Activated T-cell treated with anti-CD3 and anti-CD28 coated beads, Interleukin-2, amount 50 U/mL, for 48 hours (primary cell): ENCODE data around the gene LPCAT1.

Experiments used
- DNase-seq, 2 experiments: peaks; one replicate each; pipeline ENCODE4 v3.0.0-alpha.2; 2020

LPCAT1 gene

DNA sequence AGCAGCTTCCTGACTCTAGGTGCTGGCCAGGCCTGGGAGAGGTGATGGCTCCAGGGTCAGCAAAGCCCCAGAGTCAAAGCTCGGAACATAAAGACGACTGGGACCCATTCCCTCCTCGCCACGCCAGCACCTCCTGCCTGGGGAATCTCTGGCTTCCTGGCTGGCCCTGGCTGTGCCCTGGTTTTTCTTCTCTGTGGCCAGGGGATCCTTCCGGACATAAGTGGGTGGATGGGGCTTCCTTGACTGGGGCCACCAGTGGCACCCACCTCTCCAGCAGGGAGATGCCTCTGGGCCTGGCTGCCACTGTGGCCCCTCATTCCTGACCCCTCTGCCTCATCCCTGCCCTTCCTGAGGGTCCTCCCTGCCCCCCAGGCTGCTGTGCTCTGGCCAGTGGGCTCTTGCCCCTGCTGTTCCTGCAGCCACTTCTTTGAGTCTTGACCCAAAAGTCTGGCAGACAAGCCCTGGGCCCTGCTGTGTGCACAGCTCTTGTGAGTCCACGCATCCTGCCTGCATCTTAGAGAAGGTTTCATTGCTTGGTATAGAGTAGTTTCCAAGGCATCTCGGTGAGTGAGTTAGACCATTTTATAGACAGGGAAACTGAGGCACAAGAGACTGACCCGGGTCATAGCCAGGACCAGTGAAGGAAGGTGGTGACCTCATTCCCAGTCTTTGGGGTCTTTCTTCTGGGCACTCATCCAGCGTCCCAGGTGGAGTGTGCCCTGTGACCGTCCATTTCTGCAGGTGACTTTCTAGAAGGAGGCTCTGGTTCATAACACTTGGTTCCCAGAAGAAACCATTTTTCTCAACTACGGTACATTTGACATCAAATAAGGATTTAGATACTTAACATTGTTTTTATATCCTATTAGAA lies 17.3 kb upstream of the LPCAT1 start:
- peak; percentile 7 to 9 for DNase-seq

DNA sequence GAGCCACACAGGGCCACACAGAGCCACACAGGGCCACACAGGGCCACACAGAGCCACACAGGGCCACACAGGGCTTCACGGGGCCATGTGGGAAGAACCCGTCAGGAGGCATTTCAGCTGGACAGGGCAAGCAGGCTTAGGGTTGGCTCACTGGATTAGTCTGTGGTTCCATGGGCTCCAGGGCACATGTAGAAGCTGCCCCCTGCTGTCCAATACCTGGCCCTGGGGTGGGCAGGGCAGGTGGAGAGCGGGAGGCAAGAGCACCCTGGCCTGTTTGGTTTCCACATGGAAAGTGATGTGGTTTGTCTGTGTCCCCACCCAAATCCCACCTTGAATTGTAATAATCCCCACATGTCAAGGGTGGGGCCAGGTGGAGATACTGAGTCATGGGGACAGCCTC lies 16.4 kb upstream of the LPCAT1 start:
- peak; percentile 17 to 22 for DNase-seq

DNA sequence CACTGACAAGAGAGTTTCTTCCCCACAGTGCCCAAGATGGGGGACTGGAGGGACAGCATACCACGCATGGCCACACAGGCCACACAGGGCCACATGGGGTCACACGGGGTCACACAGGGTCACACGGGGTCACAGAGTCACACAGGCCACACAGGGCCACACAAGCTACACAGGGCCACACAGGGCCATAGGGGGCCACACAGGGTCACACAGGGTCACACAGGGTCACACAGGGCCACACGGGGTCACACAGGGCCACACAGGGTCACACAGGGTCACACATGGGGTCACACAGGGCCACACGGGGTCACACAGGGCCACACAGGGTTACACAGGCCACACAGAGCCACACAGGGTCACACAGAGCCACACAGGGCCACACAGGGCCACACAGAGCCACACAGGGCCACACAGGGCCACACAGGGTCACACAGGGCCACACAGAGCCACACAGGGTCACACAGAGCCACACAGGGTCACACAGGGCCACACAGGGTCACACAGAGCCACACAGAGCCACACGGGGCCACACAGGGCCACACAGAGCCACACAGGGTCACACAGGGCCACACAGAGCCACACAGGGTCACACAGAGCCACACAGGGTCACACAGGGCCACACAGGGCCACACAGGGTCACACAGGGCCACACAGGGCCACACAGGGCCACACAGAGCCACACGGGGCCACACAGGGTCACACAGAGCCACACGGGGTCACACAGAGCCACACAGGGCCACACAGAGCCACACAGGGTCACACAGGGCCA lies 15.8 kb upstream of the LPCAT1 start:
- peak; percentile 7 to 14 for DNase-seq

DNA sequence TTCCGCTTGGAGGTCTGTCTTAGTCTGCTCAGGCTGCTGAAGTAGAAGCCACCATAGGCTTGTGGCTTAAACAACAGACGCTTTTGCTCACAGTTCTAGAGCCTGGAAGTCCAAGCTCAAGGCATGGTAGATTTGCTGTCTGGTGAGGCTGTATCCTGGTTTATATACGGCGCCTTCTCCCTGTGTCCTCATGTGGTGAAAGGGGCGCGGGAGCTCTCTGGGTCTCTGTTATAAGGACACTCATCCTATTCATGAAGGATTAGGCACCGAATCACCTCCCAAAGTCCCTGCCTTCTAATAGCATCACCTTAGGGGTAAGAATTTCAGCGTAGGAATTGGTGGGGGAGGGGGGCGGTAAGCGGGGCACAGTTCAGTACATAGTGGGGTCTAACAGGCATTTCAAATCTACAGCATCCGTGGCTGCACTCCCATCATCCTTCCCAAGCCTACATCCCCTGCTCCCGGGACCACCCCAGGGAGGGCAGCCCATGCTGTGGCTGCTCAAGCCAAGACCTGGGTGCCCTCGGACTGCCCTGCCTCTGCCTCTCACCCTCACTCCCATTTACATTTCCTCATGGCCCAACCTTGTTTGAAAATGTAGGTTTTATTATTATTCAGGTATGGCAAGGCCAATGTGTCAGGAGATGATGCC lies 15.1 kb upstream of the LPCAT1 start:
- DNase-seq: peak; percentile 6 to 11

DNA sequence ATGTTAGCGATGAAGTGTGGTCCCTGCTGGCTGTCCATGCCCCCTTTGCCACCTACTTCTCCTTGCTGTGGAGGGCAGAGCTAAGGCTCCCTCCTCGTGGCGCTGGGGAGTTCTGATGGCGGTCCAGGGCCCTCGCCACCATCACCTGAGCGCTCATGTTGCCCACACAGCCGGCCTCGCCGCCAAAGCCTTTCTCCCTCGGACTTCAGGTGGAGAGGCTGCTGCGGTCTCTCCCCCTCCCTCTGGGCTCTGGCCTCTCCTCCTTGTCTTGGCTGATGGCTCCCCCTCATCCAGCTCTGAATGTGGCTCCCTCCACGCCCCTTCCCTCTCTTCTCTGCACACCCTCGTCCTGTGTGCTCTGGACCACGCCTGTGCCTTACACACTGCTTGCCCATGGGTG lies 14.5 kb upstream of the LPCAT1 start:
- DNase-seq: peak; percentile 3 to 7

DNA sequence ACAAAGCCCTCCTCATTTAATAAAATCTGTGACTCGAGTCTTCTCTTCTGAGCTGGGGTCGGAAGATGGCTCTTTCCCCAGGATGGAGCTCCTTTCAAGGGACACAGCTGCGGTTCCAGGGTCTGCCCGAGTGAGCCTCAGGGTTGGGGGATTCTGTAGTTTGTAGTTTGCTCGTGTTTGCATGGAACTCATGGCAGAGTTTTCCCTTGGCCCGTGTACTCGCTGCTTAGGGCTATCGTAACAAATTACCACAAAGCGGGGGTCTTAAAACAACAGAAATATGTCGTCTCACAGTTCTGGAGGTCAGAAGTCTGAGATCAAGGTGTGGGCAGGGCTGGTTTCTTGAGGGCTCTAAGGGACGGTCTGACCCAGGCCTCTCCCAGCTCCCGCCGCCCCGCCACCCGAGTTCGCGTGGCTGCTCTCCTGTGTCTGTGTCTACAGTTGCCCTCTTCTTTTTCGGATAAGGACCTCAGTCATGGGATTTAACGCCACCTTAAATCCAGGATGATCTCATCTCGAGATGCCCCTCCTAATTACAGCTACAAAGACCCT lies 13.9 kb upstream of the LPCAT1 start:
- peak; percentile 6 to 7 for DNase-seq

DNA sequence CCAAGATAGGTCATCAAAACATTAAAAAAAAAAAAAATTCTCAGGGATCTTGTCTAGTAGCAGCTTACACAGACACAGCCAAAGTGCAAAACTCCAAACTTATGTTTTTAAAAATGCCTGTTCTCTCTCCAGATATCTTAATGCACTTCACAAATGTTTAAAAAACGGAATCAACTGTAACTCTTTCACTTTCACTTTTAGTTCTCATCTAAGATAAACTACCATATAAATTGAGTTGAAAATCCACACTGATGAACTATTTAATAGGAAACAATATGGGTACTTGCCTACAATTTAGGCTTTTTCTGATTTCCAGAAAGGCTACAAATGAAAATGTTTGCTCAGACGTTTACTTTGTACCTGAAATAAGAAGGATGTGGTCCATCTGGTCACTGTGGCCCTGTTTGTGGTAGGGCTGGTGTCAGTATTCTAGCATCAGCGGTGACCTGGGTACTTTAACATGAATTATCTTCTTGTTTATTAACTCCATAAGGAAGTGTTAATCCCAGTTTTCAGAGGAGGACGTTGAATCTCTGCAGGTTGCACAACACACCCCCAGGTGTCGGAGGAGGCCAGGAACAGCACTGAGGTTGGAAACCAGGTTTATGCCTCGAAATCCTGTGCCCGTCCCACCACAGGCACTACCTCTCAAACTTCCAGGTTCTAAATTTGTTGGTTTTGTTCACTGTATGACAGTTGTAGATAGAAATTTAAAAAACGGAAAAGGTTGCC lies 13.3 kb upstream of the LPCAT1 start:
- DNase-seq: peak; percentile 7 to 12

DNA sequence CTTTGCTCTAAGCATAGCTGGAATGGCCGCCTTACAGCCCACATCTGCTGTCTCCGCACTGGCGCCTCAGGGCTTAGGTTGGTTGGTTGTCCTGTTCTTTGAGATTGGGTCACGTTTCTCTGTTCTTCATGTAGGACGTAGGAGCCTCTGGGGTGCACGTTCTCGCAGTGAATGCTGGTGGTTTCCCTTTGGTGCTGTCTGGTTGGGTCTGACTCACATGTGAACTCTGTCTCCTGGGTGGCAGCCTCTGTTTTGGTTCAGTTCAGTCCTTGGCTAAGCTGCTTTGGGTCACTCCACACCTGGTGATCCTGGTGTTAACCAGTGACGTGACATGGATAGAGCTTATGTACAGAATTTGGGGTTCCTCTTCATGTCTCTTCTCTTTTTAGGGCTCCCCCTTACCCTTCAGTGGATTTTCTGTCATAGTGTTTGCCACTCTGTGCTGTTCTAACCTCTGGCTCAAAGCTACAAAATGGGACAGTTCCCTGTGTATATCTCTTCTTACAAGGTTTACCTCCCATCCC lies 12.6 kb upstream of the LPCAT1 start:
- DNase-seq: peak; percentile 75 to 79

DNA sequence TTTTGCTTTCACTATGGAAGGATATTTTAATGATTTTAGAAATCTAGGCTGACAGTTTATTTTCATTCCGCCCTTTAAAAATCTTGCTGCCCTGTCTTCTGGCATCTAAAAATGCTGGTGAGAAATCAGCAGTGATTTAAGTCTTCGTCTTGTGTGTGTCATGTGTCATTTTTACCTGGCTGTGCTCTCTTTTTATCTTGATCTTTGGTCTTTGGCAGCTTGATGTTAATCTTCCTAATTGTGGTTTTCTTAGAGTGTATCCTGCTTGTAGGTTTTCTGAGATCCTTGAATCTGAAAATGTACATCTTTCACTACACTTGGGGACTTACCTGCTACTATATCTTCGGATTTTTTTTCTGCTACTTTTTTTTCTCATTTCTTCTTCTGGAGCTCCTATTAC lies 11.9 kb upstream of the LPCAT1 start:
- no peak for DNase-seq

DNA sequence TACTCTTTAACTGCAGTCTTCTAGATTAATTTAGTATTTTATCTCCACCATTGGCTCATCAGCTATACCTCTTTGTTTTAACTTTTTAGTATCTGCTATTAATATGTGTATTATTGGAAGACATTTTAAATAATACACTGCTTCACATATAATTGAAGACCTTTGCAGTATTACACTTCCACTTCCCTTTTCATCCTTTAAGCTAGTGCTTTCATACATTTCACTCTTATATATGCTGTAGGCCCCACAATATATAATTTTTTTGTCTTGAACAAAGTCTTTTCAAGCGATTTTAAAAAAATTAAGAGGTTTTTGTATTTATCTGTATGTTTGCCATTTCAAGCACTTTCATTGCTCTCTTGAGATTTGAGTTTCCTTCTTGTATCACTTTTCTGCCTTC lies 8.6 kb upstream of the LPCAT1 start:
- DNase-seq: no peak

DNA sequence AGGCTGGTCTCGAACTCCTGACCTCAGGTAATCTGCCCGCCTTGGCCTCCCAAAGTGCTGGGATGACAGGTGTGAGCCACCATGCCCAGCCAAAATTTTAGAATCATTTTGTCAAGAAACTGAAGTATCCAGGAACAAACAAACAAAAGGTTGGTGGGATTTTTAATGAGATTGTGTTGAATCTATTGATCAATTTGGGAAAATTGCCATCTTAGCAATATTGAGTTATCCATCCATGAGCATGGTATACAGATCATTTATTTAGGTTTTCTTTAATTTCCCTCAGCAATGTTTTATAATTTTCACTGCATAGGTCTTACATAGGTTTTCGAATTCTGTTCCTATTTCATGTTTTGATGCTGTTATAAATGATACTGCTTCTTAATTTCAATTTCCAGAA lies 5.7 kb upstream of the LPCAT1 start:
- DNase-seq: no peak

DNA sequence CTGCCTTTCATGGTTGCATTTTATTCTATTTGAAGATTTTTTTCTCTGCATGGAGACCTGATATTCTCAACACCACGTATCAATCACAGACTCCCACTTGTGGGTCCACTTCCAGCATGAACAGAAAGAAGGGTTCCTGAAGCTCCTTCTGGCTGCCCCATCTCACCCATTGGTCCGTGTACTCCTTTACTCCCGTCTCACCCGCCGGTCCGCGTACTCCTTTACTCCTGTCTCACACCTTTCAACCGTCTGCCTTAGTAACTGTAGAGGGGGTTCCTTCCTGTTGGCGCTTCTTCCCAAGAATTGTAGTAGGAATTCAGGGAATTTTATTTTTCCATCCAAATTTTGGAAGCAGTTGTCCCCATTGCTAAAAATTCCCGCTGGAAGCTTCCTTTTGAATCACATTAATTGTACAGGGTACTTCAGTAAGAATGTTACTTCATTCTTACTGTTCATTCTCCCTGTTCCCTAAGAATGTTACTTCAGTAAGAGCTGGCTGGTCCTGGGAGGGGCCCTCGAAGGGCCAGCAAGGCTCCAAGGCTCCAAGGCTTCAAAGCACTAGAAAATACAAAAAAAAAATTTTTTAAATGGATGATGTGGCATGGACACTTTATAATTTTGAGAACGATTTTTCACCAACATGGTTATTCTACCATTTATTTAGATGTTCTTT lies 3.9 kb upstream of the LPCAT1 start:
- DNase-seq: no peak

DNA sequence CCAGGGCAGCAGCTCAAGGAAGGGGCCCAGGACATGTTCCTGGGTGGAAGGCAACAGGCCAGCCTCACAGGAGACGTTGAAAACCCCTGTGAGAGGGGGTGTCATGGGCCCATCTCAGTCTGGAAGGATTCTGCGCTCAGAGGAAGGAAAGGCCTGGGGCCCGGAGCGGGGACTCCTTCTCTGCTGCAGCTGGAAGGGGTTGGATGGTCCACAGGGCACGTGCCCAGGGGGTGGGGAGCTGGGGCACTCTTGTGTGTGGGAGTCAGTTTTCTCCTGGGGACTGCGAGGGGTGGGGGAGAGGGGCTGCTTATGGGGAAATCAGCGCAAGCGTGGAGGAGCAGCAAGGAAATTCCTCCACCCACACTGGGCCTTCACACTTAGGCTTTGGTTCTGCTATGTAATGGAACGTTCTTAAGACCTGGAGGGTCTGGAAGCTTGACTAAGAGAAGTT lies 2.9 kb upstream of the LPCAT1 start:
- peak; percentile 13 to 16 for DNase-seq

DNA sequence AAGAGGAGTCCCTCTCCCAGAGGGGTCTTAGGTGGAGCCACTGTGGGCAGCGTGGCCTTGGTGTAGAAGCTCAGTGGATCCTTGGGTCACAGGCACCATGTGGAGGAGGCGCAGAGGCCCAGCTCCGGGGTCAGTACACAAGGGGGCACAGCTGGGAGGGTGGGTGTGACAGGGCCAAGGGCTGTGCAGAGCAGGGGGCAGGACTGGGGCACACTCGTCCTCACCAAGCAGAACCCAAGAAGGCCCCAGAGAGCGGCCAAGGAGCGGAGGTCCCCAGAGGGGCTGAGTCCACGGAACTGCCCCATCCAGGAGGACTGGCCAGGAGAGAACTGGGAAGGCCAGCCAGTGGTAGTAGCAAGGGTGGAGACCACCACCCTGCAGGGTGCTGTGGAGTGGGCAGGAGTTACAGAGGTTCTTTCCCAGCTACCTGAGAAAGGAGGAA lies 2.5 kb upstream of the LPCAT1 start:
- DNase-seq: peak; percentile 13

DNA sequence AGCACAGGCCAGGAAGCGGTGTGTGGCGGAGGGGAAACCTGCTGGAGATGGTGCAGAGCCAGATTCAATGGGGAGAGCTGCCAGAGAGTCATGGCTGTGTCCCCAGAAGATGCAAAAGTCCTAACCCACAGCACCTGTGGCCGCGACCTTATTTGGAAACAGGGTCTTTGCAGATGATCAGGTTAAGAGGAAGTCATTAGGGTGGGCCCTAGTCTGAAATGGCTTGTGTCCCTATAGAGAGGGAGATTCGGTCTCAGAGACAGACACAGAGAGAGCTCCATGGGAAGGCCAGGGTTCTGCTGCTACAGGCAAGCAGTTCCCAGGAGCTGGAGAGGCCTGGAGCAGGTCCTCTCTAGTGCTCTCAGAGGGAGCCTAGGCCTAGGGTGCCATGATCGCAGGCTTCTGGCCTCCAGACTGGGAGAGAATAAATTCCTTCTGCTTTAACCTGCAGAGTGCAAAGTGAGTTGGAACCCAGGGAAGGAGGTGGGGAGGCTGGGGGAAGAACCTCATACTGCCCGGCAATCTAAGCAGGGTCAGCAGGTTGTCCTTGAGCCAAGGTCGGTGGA lies 1.9 kb upstream of the LPCAT1 start:
- peak; percentile 11 to 16 for DNase-seq

DNA sequence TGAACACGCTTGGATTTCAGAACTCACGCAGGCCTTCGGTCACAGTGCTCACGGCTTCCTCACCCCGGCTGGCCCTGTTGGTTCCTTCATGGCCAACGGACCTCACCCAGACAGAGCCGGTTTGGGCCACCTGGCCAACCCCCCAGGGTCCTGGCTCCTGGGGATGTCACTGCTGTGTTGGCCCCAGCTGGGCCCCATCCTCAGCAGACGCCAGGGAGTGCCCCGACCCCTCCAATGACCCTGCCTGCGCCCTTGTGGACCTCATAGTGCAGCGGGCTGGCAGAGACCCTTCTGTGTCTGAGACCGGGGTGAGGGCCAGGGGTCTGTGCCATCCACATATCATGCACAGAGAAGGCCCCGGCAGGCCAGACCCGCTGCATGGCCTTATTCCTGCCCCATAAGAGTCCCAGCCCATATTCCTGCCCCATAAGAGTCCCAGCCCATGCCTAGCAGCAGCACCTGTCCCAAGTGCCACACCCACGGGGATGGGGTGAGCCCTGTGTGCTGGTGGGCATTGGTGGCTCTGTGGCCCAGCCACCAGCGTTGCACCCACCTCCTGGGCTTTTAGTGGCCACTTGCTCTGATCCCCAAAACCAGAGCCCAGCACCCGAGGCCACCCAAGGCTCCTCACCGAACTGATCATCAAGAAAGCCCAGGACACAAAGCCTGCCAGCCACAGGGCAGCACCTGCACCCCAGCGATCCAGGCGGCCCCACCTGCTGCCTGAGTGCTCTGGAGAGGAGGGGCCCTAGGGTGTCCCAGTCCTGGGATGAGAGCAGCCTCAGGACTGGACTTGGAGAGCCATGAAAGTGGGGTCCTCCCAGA lies 1.3 kb upstream of the LPCAT1 start:
- peak; percentile 14 to 17 for DNase-seq

DNA sequence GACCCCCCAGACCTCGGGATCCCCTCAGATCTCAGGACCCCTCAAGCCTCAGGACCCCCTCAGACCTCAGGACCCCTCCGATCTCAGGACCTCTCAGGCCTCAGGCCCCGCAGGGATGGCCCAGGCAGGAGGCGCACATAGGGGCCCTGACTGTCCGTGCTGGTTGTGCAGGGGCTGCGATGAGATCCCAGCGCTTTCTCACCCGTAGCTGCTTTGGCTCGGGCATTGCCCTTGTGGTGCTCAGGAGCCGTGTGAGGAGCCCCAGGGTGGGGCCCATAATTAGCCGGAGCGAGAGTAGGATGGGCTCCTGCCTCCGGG lies 680 bp upstream of the LPCAT1 start:
- no peak for DNase-seq

DNA sequence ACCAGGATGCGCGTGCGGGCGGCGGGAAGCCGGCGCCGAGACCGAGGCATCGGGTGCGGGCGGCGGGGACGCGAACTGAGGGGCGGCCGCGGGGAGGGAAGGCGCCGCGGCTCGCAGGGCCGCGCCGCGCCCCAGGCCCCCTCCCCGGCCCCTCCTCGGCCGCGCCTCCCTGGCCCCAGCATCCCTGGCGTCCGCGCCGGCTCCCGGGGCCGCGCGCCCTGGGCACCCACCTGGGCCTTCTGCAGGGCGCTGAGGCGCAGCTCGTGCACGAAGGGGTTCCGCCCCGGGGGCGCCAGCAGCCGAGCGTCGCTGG lies 324 bp downstream of the LPCAT1 start:
- no peak for DNase-seq

DNA sequence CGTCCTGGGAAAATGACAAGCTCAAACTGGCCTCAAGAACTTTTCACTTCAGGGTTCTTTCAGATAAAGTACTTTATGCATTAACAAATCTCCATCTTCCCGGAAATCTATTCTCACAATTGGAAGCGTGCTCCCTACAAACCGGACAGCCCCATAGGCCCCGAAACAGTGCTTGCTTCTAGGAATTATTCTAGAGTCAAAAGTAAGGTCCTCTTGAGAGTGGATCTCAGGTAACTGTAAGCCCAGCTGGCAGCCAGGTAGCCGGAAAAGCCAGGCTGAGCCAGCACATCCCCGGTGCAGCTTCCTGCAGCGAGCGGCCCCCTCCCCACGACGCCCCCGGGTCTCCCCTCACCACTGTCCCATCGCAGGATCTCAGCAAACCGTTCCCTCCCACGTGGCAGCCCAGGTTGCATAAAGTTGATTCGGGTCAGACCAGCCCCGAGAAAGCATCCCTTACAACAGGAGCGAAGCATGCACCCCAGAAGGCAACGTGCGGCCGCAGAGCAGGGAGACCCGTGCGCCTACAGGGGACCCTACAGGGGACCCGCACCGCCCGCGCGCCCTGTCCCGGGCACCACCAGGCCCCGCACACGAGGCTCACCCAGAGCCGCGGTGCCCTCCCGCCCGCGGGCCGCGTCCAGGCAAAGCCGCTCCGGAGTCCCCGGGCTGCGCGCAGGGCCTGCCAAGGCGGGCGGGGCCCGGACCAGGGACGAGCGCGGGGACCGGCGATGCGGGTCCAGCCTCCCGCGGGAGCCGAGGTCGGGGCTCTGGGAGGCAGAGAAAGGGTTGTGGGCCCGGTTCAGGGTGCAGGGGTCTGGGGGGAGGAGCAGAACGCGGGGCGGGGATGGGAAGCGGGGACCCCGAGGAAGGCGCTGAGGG lies 920 bp downstream of the LPCAT1 start:
- DNase-seq: peak; percentile 45 to 48
